CD14-positive monocyte (primary cell): ENCODE results near the gene CYB5R4. TPM values are rescaled to one million over a fixed set of nuclear protein-coding genes. Genes with fewer than 3 reads are reported as not detected.
"Not testable (repeated sequence)": the region's sequence is repeated elsewhere in the genome, so short reads cannot be mapped to it uniquely, and the experiment has no call there.

Experiments used
- DNase-seq, 3 donors: peaks; one replicate each; pipeline ENCODE4 v3.0.0-alpha.2; 2011 to 2022
- H2AFZ ChIP-seq: 2 replicates; pipeline ENCODE4 v1.6.0; 2012; ENCODE audit warnings: mild to moderate bottlenecking, low read depth, low read length, inconsistent platforms; ENCODE audit not compliant: insufficient read depth, poor library complexity, severe bottlenecking
- H3K27ac ChIP-seq, 2 donors: 1 replicate in 1 of 2; 2 replicates in 1 of 2; pipeline ENCODE4 v1.5.1; 2012 to 2013; ENCODE audit warnings: low read length in 2 of 2, control low read depth in 1 of 2, inconsistent platforms in 1 of 2, low read depth in 1 of 2, mild to moderate bottlenecking in 1 of 2
- H3K27me3 ChIP-seq, 2 donors: one replicate each; pipeline versions ENCODE4 v1.6.0 to v1.6.1; 2011 to 2013; ENCODE audit warnings: low read length in 2 of 2; ENCODE audit not compliant: control insufficient read depth in 2 of 2, insufficient read depth in 2 of 2
- H3K36me3 ChIP-seq, 2 donors: replicated peaks in 1 of 2; 1 replicate in 1 of 2; 2 replicates in 1 of 2; pipeline versions ENCODE4 v1.5.1 to v1.6.1; 2012 to 2013; ENCODE audit warnings: low read length in 2 of 2, control low read depth in 1 of 2, inconsistent platforms in 1 of 2, mild to moderate bottlenecking in 1 of 2; ENCODE audit not compliant: insufficient read depth in 2 of 2, control insufficient read depth in 1 of 2
- H3K4me1 ChIP-seq, 2 donors: 1 replicate in 1 of 2; 2 replicates in 1 of 2; pipeline versions ENCODE4 v1.5.1 to v1.6.1; 2012 to 2013; ENCODE audit warnings: low read length in 2 of 2, control low read depth in 1 of 2, inconsistent platforms in 1 of 2, mild to moderate bottlenecking in 1 of 2, moderate library complexity in 1 of 2; ENCODE audit not compliant: insufficient read depth in 2 of 2, control insufficient read depth in 1 of 2
- H3K4me2 ChIP-seq: replicated peaks from 2 replicates; pipeline ENCODE3; 2012; ENCODE audit warnings: low read length, moderate library complexity, mild to moderate bottlenecking; ENCODE audit not compliant: poor library complexity, severe bottlenecking; ENCODE audit errors: extremely low read depth
- H3K4me3 ChIP-seq, 3 experiments: fragments of 200-600 bp in 1 of 3; sonication (generic) in 1 of 3; replicated peaks in 1 of 3; 1 replicate in 2 of 3; 2 replicates in 1 of 3; pipeline ENCODE4 v1.5.1; 2011 to 2013; ENCODE audit warnings: low read length in 3 of 3, mild to moderate bottlenecking in 3 of 3, control low read depth in 2 of 3, low read depth in 2 of 3, inconsistent platforms in 1 of 3, moderate library complexity in 1 of 3
- H3K79me2 ChIP-seq: 2 replicates; pipeline ENCODE4 v1.6.0; 2012; ENCODE audit warnings: mild to moderate bottlenecking, control low read depth, inconsistent platforms, low read length, moderate library complexity; ENCODE audit not compliant: insufficient read depth
- H3K9ac ChIP-seq: 2 replicates; pipeline ENCODE4 v1.6.0; 2017; ENCODE audit warnings: low read length, mild to moderate bottlenecking; ENCODE audit not compliant: insufficient read depth, poor library complexity, severe bottlenecking
- H3K9me3 ChIP-seq, 2 donors: replicated peaks in 1 of 2; 1 replicate in 1 of 2; 2 replicates in 1 of 2; pipeline versions ENCODE4 v1.5.1 to v1.6.1; 2012 to 2013; ENCODE audit warnings: low read length in 2 of 2, control low read depth in 1 of 2; ENCODE audit not compliant: control insufficient read depth in 1 of 2, insufficient read depth in 1 of 2
- H4K20me1 ChIP-seq: 2 replicates; pipeline ENCODE4 v1.6.0; 2012; ENCODE audit warnings: mild to moderate bottlenecking, low read length, control low read depth, moderate library complexity; ENCODE audit not compliant: insufficient read depth
- H3K27ac Mint-ChIP-seq, 7 donors: one replicate each; pipeline ENCODE4 v1.8.0; 2020; ENCODE audit warnings: mild to moderate bottlenecking in 7 of 7, mixed read lengths in 7 of 7, moderate library complexity in 6 of 7, inconsistent platforms in 2 of 7
- H3K27me3 Mint-ChIP-seq, 3 donors: one replicate each; pipeline ENCODE4 v1.8.0; 2021 to 2022; ENCODE audit warnings: low read depth in 3 of 3, mild to moderate bottlenecking in 3 of 3, mixed read lengths in 3 of 3, moderate library complexity in 3 of 3, inconsistent platforms in 1 of 3
- H3K36me3 Mint-ChIP-seq, 2 donors: one replicate each; pipeline ENCODE4 v1.8.0; 2020; ENCODE audit warnings: mixed read lengths in 2 of 2, inconsistent platforms in 1 of 2, mild to moderate bottlenecking in 1 of 2
- H3K4me1 Mint-ChIP-seq: one replicate; pipeline ENCODE4 v1.8.0; 2020; ENCODE audit warnings: mild to moderate bottlenecking, mixed read lengths
- H3K4me3 Mint-ChIP-seq, 2 donors: one replicate each; pipeline ENCODE4 v1.8.0; 2020; ENCODE audit warnings: mild to moderate bottlenecking in 2 of 2, mixed read lengths in 2 of 2, moderate library complexity in 1 of 2
- H3K9me3 Mint-ChIP-seq, 7 donors: one replicate each; pipeline ENCODE4 v1.8.0; 2020 to 2022; ENCODE audit warnings: mixed read lengths in 7 of 7, mild to moderate bottlenecking in 6 of 7, moderate library complexity in 6 of 7, inconsistent platforms in 2 of 7
- CTCF ChIP-seq: fragments of 200-600 bp; IDR thresholded peaks from one replicate; pipeline ENCODE4 v1.8.0; 2022; ENCODE audit warnings: antibody characterized with exemption, mild to moderate bottlenecking
- WGBS: methylation state at CpG from one replicate; pipeline ENCODE4 v1.1.5; 2013; ENCODE audit warnings: missing lambda C conversion rate; ENCODE audit not compliant: insufficient coverage; 5-methylcytosine and 5-hydroxymethylcytosine counted together
- intact Hi-C, 2 donors: fragments of 100-400 bp; cut with micrococcal nuclease; formaldehyde crosslinking; loops; one replicate each; pipeline versions ENCODE4 v1.15.0 to v1.15.1; 2023
- polyA plus RNA-seq, 3 donors: library from polyadenylated mRNA; depleted of rRNA in 1 of 3; unstranded in 2 of 3; stranded (reverse) in 1 of 3; fragments of 300-500 nt in 2 of 3; fragments of >200 nt in 1 of 3; fragmentation: Illumina TruSeq in 2 of 3; gene quantifications; 1 replicate in 2 of 3; 2 replicates in 1 of 3; pipeline ENCODE4 v1.2.3, GENCODE V29; 2012 to 2021

The CYB5R4 gene
- polyA plus RNA-seq, 3 donors, result 30.5 to 120 (median 116) TPM

- Mint-ChIP-seq H3K4me3 (no peak overlapping the region), H3K9me3 (peaks cover 0 to 2% (median 0%) of the 10 kb centered on the region in 7 donors), H3K27ac (no peak overlapping the region), H3K36me3 (peaks cover 84 to 87% of the 10 kb centered on the region in 2 donors), H3K27me3 (peaks cover 0 to 1% (median 0%) of the 10 kb centered on the region in 3 donors), H3K4me1 (no peaks in the 10 kb centered on the region)
- Histone ChIP-seq H4K20me1 (peaks cover 35% of the 10 kb centered on the region), H3K4me1 (no peaks in the 10 kb centered on the region), H3K4me3 (no peak overlapping the region), H3K9ac (no peak overlapping the region), H3K9me3 (no peaks in the 10 kb centered on the region), H3K36me3 (peaks cover 76 to 91% of the 10 kb centered on the region in 2 donors), H2AFZ (no peak overlapping the region), H3K4me2 (no peak overlapping the region), H3K27me3 (no peaks in the 10 kb centered on the region), H3K27ac (no peak overlapping the region), H3K79me2 (no peaks in the 10 kb centered on the region)
- no CpG with 5 or more reads among the region's 2 CpGs for WGBS
- intact Hi-C loops, result no loop called here
- no peak for DNase-seq
- no peak for TF ChIP-seq CTCF
These were observed 68.0 kb downstream of the CYB5R4 start for GRCh38 chr6:83927470-83927869.

- H3K36me3 Mint-ChIP-seq, result peaks cover 83 to 86% of the 10 kb centered on the region in 2 donors
- TF ChIP-seq CTCF, result no peak
These were observed 68.8 kb downstream of the CYB5R4 start for GRCh38 chr6:83928286-83928685.

GRCh38 chr6:83946201-83946833, 86.8 kb downstream of the CYB5R4 start:
- H3K27ac ChIP-seq, H3K4me3 Mint-ChIP-seq, H3K4me2 ChIP-seq, H3K27ac Mint-ChIP-seq, H3K4me1 Mint-ChIP-seq, H3K27me3 Mint-ChIP-seq, H3K79me2 ChIP-seq, H3K27me3 ChIP-seq, DNase-seq, H4K20me1 ChIP-seq, H3K4me3 ChIP-seq, intact Hi-C loops, H3K9ac ChIP-seq, H3K4me1 ChIP-seq, H2AFZ ChIP-seq: not testable (repeated sequence)
- Mint-ChIP-seq H3K9me3 (peaks cover 14 to 37% (median 29%) of the 10 kb centered on the region in 7 donors), H3K36me3 (peaks cover 34 to 38% of the 10 kb centered on the region in 2 donors)
- Histone ChIP-seq H3K36me3 (peaks cover 20 to 28% of the 10 kb centered on the region in 2 donors), H3K9me3 (peaks cover 6 to 14% of the 10 kb centered on the region in 2 donors)
- 100% methylated on average over 2 of the region's 4 CpGs for WGBS

More at GRCh38 chr6:83928286-83928685, 68.8 kb downstream of the CYB5R4 start:
- Histone ChIP-seq H3K4me1 (no peaks in the 10 kb centered on the region), H3K4me3 (no peak overlapping the region), H2AFZ (no peak overlapping the region), H3K9me3 (no peaks in the 10 kb centered on the region), H3K4me2 (no peak overlapping the region), H3K27me3 (no peaks in the 10 kb centered on the region), H3K9ac (no peak overlapping the region), H4K20me1 (peaks cover 38% of the 10 kb centered on the region), H3K79me2 (no peaks in the 10 kb centered on the region), H3K36me3 (peaks cover 76 to 91% of the 10 kb centered on the region in 2 donors), H3K27ac (no peak overlapping the region)
- no peak for DNase-seq
- H3K9me3 Mint-ChIP-seq, result no peaks in the 10 kb centered on the region
- intact Hi-C loops, result no loop called here
- H3K4me3 Mint-ChIP-seq, result no peak overlapping the region
- peaks cover 0 to 1% (median 0%) of the 10 kb centered on the region in 3 donors for H3K27me3 Mint-ChIP-seq
- 100% methylated on average over 1 of the region's 1 CpG for WGBS
- no peaks in the 10 kb centered on the region for H3K4me1 Mint-ChIP-seq
- peak overlapping the region in 3 of 7 donors; percentile 5 to 14 (median 10) for H3K27ac Mint-ChIP-seq
